Measurements from ENCODE around the gene PTPRT. TPM values are rescaled to one million over a fixed set of nuclear protein-coding genes. Genes with fewer than 3 reads are reported as not detected.

PTPRT gene
- total RNA-seq, 1 experiment from 2014 or later = not detected

GRCh38 chr20:43190332-43190953 lies 737 bp upstream of the PTPRT start:
- H3K4me3 ChIP-seq (replicated peaks in 1 of 2; ENCODE audit: low read depth in 1 of 2, low read length in 2 of 2) = no peak overlapping the region
- DNase-seq (ENCODE audit: low read depth, low spot score) (no peak), ATAC-seq (no peak)
- intact Hi-C loops (cut with micrococcal nuclease) = loop anchor here (5.0 kb wide), 1 partner anchor 217 kb away; no protein-coding TSS in a partner anchor
- RAD21 ChIA-PET (ENCODE audit: low non-redundant PET in 1 of 2, low total read pairs in 2 of 2, uncharacterized antibody in 2 of 2, unreplicated experiment in 2 of 2) = no interaction called here
- no peaks in the 10 kb centered on the region for H4K20me1 ChIP-seq (ENCODE audit: insufficient read depth)
- no peaks in the 10 kb centered on the region for H3K9me3 ChIP-seq (ENCODE audit: control insufficient read depth in 1 of 2, insufficient read depth in 1 of 2, low read depth in 1 of 2, low read length in 2 of 2)
- TF ChIP-seq YY1 (IDR thresholded peaks at IDR 0.05; ENCODE audit: extremely low read depth, insufficient replicate concordance, low read depth, low read length) = no peak
- no peak for TF ChIP-seq ATF3 (IDR thresholded peaks at IDR 0.05)
- no peak for TF ChIP-seq CTCF (IDR thresholded peaks at IDR 0.05 in 2 of 3, conservative IDR thresholded peaks at IDR 0.05 in 1 of 3; ENCODE audit: borderline replicate concordance in 1 of 3, insufficient read depth in 1 of 3, low read depth in 2 of 3, low read length in 2 of 3)
- TF ChIP-seq ZFX (IDR thresholded peaks at IDR 0.05) = no peak
- TF ChIP-seq SIN3A (IDR thresholded peaks at IDR 0.05; ENCODE audit: low read depth) = no peak
- TF ChIP-seq ELF1 (IDR thresholded peaks at IDR 0.05; ENCODE audit: borderline replicate concordance, low read depth) = no peak
- no peak for TF ChIP-seq MAX (IDR thresholded peaks at IDR 0.05)
- no peaks in the 10 kb centered on the region for H3K36me3 ChIP-seq (ENCODE audit: control insufficient read depth in 1 of 2, insufficient read depth in 2 of 2, low read length in 2 of 2)
- BruUV-seq (replicated peaks) = no TSS peak
- POLR2A ChIA-PET = no interaction called here
- CTCF ChIA-PET = no interaction called here
- no peak overlapping the region for H3K9ac ChIP-seq (ENCODE audit: low read length)
- H3K79me2 ChIP-seq (ENCODE audit: insufficient read depth, low read length) = no peaks in the 10 kb centered on the region
- H3K4me1 ChIP-seq (ENCODE audit: control insufficient read depth in 1 of 2, insufficient read depth in 2 of 2, low read length in 2 of 2) = no peaks in the 10 kb centered on the region
- H3K27ac ChIP-seq (ENCODE audit: low read depth, low read length) = no peak overlapping the region
- no peak overlapping the region for H2AFZ ChIP-seq (ENCODE audit: low read depth, low read length, poor library complexity, severe bottlenecking)
- no peaks in the 10 kb centered on the region for H3K9me2 ChIP-seq (ENCODE audit: insufficient read depth)
- H3K4me2 ChIP-seq (ENCODE audit: low read length) = no peak overlapping the region
- H3K27me3 ChIP-seq (ENCODE audit: insufficient read depth, low read length) = no peaks in the 10 kb centered on the region; the same call in 1 of the 2 replicates

All from HCT116 (cell line).